Measurements from ENCODE around the gene ARHGAP15.

GRCh38 chr2:143633419-143633818, 504.2 kb downstream of the ARHGAP15 start:
- TF ChIP-seq CTCF (IDR thresholded peaks at IDR 0.05) (no peak), POLR2AphosphoS5 (IDR thresholded peaks at IDR 0.05) (no peak), POLR2A (IDR thresholded peaks at IDR 0.05) (no peak)
